GM18502 (cell line): ENCODE results near the gene HHLA2.
"Not testable (repeated sequence)": the region's sequence is repeated elsewhere in the genome, so short reads cannot be mapped to it uniquely, and the experiment has no call there.

Experiments used
- ATAC-seq: cut with Tn5 transposase; IDR thresholded peaks from one replicate; pipeline ENCODE4 v1.9.1; 2021; ENCODE audit warnings: mild to moderate bottlenecking; ENCODE audit not compliant: unreplicated experiment, poor library complexity

Gene HHLA2, protein sequence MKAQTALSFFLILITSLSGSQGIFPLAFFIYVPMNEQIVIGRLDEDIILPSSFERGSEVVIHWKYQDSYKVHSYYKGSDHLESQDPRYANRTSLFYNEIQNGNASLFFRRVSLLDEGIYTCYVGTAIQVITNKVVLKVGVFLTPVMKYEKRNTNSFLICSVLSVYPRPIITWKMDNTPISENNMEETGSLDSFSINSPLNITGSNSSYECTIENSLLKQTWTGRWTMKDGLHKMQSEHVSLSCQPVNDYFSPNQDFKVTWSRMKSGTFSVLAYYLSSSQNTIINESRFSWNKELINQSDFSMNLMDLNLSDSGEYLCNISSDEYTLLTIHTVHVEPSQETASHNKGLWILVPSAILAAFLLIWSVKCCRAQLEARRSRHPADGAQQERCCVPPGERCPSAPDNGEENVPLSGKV

DNA sequence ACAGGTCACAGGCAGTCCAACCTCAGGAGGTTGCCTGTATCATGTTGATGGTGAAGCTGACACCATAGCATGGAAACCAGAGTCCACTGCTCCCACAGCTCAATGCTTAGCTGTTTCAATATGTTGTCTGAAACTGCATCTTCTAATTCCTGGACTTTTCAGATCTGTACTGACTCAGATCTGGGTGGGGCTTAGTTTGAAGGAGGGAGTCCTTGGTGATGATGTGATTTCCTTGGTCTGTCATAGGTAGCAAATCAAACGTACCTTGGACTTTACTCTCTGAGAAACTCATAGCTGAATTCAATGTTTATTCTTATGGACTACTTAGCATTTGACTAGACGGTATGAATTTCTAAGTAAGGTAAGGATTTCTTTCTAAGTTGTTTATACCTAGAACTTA is at the start of gene HHLA2:
Gene HHLA2 (plus strand): TSS at position 310 of the 400 bp plus-strand sequence. CDS start 55,266 bp downstream, outside the sequence.
- peak; percentile 44 for ATAC-seq

DNA sequence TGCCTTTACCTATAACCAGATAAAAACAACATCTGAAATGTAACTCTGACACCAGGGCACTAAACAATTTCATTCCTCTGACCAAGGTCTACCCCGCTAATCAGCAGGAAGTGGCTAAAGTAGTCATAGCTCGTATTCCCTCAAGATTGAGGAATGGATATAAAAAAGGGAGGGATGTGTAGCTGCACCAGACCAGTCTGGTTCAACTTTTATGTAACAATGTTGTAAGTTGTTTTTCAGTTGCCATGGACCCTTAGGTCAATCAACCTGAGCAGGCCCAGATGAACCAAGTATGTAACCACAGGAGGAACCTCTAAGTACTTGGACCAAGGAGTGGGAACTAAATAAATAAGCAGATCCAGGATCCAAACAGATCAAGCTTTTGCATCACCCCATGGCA is 45.7 kb upstream of the HHLA2 start:
- no peak for ATAC-seq

DNA sequence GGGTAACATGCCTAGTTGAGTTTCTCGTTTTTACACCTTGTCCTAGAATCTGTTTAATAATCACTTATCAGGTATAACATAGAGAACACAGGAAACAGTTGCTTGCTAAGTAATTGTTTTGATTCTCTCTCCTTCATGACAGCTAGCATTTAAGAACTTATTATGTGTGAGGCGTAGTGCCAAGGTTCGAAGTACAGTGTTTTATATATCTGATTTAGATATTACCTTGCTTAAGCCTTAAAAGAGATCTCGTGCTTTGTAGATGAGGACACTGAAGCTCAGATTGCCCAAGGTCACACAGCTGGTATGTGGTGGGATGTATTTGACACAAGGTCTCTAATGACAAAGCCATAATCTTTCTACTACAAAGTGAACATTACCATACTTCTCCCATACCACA is 45.1 kb upstream of the HHLA2 start:
- no peak for ATAC-seq

DNA sequence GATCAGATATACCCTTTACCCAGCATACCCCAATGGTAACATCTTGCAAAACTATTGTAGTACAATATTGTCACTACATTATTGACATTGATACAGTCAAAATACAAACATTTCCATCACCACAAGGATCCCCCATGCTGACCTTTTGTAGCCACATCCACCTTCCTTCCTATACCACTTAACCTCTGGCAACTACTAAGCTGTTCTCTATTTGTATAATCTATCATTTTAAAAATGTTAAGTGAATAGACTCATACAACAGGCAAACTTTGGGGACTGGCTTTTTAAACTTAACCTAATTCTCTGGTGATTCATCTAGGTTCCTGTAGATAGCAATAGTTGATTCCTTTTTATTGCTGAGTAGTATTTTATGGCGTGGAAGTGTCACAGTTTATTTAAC is 44.5 kb upstream of the HHLA2 start:
- ATAC-seq = no peak

DNA sequence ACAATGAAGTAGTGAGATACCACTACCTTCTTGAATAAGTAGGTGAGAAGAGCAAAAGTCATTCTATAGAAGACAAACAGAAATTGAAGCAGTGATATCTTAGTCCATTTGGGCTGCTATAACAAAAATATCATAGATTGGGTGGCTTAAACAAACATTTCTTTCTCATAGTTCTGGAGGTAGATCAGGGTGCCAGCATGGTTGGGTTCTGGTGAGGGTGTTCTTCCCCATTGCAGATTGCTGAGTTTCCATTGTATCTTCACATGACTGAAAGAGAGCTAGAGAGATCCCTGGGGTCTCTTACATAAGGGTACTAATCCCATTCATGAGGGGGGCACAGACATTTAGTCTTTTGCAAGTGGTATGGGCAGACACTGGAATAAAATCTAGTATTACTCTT is 41.2 kb upstream of the HHLA2 start:
- ATAC-seq = no peak

DNA sequence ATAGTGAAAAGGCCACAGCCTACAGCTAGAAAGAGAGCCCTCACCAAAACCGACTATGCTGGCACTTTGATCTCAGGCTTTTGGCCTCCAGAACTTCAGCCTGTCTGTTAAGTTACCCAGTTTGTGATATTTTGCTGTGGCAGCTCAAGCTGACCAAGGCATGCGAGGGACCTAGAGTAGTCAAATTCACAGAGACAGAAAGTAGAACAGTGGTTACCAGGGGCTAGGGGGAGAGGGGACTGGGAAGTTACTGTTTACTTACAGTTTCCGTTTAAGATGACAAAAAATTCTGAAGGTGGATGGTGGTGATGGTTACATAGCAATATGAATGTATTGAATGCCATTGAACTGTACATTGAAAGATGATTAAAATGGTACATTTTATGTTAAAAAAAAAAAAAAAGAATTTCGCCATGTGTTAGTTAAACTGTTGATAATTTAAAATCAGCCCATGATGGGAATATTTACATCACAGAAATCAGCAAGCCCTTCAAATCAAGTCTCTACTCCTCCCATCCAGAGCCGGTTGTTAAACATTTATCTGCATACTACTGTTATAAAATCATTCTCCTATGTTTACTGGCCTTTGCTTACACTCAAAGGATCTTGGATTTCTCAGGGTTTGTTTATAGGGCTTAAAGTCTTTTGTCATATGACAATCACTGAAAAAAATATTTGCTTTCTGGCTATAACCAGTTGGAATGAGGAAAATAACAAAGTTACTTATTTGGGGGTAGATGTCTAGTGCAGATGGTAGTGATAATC is 31.6 kb upstream of the HHLA2 start:
- peak; percentile 82 for ATAC-seq

DNA sequence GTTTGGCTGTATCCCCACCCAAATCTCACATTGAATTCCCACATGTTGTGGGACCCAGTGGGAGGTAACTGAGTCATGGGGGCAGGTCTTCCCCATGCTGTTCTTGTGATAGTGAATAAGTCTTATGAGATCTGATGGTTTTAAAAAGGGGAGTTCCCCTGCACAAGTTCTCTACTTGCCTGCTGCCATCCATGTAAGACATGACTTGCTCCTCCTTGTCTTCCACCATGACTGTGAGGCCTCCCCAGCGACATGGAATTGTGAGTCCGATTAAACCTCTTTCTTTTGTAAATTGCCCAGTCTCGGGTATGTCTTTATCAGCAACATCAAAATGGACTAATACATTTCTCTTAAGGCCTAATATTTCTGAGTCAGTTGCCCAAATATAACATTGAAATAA is 28.1 kb upstream of the HHLA2 start:
- ATAC-seq = not testable (repeated sequence)

DNA sequence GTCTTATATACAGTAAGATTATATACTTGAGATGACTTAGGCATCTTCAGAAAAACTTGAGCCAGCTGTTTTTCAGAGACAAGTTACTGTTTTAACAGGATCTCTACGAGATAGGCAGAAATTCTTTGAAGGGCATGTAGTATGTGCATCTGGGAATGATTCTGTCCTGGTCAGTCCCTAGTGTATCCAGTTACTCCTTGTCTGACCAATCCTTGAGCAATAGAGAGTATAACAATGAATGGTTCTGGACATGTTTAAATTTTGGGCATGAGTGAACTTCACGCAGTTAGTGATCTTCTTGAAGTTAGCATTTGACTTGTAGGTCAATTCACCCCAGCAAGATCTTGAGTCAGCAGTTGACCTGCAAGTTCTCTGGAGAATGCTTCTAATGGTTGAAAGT is 24.7 kb upstream of the HHLA2 start:
- ATAC-seq = no peak

DNA sequence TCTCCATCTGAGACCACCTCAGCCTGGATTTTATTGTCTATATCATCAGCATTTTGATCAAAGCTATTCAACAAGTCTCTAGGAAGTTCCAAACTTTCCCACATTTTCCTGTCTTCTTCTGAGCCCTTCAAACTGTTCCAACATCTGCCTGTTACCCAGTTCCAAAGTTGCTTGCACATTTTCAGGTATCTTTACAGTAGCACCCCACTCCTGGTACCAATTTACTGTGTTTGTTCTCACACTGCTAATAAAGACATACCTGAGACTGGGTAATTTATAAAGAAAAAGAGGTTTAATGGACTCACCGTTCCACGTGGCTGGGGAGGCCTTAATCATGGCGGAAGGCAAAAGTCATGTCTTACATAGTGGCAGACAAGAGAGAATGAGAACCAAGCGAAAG is 17.3 kb upstream of the HHLA2 start:
- not testable (repeated sequence) for ATAC-seq

DNA sequence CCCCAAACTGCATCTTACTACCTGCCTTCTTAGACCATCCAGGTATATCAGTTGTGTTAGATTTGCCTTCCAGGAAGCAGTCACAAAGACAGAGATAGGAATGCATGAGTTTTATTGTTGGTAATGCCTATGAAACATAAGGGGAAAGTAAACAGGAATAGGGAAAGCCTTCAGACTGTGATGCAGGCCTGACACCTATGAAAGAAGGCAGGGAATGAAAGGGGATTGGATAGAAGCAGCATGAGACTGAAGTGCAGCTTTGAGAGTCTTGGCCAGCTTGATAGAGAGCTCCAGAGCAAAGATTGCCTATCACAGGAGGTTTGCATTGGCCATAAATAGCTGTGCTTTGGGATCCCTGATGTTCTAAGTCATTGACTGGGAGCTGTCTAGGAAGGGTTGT is 15.9 kb upstream of the HHLA2 start:
- ATAC-seq = no peak

DNA sequence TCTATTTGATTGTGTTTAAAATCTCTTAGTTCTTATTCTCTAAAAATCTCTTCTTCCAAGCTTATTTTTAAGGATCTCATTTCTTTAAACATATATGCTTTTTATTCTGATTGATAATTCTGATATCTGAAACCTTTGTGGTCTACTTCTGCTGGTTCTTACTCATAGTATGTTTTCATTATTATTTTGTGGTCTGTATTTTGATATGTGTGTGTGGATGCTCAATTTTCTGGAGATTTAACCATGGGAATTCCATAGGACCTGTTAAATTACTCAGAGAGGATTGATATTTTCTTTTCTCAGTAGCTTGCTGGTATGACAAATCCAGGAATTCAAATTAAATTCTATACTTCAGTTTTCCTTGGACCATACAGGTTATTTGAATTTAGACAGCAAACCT is 14.7 kb upstream of the HHLA2 start:
- peak; percentile 68 for ATAC-seq

DNA sequence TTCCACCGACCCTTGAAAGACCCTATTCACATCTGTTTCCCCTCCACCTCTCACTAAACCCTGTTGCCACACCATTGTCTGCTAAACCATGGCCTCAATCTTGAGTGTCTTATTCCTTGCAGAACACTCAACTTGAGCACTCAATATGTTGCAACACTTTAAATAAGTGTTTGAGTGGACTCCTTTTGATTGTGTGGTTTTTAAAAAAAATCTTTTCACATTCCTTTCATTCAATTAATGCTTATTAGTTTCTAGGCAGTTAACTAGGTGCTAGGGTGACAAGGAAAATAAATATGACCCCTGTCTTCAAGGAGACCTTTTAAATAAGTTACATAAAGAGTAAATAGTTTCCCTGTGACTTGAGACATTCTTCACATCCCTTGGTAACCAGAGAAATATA is 13.3 kb upstream of the HHLA2 start:
- ATAC-seq = no peak

DNA sequence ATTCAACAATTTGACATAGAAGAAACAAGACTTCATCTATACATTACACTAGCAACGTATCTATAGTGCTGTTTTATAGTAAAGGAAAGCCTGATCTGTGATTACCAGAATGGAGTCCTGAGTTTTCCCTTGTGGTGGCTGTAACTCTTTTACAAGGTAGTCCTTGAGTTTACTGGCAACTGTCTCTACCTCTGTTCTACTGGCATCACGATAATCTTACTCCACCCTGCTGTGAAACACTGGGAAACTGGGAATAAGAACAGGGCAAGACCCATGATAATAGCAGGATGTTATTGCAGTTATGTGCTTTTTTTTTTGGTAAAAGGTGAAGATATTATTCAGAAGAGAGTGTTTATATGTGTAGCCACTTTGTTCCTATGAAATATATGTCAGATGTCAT is 12.4 kb upstream of the HHLA2 start:
- no peak for ATAC-seq

DNA sequence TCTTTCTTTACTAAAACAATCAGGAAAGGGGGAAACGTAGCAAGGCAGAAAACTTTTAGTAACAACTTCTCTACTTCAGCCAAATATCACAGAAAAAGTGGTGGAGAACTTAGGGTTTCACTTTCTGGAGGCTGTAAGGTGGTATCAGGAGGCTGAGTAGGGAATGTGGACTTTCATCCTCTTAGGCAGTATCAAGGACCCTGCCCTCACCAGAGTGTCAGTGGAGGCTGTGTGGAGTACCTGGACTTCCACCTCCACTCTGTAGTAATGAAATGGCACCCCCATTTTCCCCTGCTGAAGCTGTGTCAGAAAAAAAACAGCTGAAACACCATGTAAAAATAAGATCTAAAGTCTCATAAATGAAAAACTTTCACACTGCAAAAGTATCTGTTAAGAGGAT is 11.2 kb upstream of the HHLA2 start:
- ATAC-seq = no peak

DNA sequence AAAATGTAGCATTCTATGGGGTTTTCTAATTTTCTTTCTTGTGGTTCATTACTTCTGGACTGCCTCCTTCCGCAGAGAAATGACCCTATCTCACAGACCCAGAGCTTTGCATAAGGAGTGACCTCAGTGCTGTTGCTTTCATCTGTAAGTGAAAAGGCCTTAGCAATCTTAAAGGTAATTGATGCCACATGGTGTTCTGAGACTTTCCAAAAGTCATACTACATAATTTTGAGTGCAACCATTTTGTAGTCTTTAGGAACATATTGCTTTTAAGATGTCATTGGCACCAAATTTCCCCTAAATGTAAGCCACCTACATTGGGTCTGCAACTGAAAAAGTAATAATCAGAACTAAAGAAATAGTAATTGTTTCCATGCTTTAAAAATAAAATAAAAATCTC is 9.2 kb upstream of the HHLA2 start:
- ATAC-seq = no peak

DNA sequence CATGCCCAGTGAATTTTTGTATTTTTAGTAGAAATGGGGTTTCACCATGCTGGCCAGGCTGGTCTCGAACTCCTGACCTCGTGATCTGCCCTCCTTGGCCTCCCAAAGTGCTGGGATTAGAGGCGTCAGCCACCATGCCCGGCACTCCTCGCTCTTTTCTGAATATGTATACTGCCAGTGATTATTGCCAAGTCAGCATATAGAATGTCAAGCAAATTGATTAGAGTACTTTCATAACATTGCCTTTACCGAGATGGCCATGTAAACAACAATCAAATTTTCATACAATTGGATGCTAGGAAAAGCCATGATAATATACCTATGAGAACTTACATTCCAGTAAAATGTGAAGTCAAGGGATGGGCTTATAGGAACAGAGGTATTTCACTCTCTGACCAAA is 8.2 kb upstream of the HHLA2 start:
- ATAC-seq = not testable (repeated sequence)

DNA sequence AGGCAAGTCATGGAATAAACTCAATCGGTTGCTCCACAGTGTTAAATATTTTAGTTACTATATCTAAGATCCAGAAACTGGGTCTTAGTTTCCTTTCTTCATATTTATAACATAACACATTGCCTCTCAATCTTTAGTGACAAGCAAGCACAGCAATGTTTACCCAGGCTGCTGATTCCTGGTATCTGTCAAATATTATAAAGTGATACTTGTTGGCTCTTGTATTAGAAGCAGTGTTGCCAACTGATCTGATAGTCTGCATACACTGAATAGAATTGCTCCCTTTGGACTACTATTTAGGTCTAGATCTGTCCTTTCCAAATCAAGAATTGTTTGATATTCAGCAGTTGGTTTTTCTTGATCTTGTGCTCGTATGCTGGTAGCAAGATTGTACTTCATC is 7.2 kb upstream of the HHLA2 start:
- ATAC-seq = no peak

DNA sequence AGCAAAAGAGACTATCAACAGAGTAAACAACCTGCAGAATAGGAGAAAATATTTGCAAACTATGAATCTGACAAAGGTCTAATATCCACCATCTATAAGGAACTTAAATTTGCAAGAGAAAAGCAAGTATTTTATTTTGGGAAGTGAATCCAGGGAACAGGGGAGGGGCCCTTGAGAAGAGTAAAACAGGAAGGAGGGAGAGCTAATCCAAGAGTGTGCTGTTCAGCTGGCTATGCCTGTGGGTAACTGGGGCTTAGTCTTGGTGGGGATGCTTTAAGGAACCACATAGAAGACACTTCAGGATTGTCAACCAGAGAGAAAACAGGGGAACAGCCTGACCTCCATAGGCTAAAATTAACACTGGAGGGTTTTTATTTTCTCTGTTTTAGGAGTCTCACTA is 3.9 kb upstream of the HHLA2 start:
- ATAC-seq = peak; percentile 7

DNA sequence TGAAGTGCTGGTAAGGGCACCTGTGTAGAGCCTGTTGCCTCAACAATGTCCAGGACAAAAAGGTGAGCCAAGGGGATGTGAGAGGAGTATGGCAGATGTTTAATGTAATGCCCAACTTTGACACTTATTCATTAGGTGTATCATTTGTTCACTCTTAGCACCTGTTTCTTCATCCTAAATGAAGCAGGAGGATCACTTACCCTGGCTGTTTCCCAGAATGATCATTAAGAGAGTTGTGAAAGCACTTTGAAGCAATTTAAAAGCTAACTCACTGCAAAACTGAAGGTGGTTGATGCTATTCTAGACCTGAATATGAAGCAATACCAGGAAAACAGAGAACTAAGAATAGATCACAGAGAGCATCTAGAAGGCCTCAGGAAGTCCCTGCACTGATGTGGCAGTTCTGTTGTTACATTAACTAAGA is 3.4 kb upstream of the HHLA2 start:
- peak; percentile 84 for ATAC-seq

DNA sequence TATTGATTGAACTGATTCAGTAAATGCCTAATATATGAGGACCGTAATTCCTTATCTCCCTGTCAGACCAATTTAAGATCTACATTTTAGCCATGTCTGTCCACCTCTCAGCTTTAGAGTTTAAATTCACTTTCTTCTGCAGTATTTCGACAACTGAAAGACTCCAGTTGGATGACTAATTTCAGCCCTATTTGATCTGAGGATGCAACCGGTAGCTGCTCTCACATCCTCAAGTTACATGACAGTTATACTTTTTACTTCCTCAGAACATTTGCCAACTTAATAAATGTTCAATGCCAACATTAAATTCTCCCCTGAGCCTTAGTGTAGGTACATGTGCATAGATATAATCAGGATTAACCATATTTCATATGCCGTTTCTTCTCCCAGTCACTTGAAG is 2.5 kb upstream of the HHLA2 start:
- ATAC-seq = peak; percentile 77

DNA sequence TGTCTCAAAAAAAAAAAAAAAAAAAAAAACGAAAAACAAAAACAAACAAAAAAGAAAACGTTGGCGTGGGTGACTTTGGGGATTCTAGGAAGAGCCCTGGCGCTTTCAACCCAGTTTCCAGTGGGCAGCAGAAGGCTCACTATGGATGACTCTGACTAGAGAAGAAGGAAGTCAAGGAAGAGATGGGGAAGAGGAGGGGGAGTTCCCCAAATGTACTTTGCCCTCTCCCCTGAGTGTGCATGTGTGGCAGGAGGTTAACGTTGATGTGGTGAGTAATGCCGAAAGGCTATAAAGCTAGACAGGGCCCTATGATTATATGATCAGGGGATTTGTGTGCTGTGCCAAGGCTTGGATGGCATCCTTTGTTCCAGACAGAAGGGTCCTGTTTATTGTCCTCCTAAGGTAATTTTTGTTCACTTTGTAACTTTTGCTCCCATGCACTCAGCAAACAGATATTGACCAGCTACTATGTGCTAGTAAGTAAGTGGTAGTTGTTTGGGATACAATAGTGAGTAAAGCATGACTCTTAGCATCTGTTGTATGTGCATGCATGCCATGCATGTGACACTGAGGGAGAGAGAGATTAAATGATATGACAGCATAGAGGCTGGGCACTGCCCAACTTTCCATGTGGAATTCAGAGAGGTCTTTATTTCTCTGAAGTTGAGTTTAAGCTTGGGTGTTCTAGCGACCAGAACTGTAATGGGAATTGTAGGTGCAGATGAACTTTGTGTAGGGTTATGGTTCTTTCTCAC is 750 bp upstream of the HHLA2 start:
- ATAC-seq = no peak
